Measurements from ENCODE around the gene VWA2.

DNA sequence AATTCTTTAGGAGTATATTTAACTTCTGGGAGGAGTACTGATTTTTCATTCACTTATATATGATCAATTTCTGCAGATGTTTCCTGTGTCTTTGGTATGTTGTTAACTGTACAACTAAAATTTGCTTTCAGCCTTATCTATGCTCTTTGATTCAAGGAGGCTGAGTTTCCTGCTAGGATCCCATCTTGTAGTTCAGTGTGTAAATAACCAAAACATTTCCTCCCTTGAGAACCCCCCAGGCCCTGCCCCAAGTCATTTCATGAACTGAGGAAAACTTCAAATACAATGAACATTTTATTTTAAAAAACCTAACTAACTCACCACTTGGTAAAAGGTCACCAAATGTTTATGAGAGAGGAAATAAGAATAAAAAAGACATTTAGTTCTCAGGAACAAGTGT lies 55.5 kb downstream of the VWA2 start:
- no peak for TF ChIP-seq POLR2A (IDR thresholded peaks at IDR 0.05)
- TF ChIP-seq, protein P1, sequence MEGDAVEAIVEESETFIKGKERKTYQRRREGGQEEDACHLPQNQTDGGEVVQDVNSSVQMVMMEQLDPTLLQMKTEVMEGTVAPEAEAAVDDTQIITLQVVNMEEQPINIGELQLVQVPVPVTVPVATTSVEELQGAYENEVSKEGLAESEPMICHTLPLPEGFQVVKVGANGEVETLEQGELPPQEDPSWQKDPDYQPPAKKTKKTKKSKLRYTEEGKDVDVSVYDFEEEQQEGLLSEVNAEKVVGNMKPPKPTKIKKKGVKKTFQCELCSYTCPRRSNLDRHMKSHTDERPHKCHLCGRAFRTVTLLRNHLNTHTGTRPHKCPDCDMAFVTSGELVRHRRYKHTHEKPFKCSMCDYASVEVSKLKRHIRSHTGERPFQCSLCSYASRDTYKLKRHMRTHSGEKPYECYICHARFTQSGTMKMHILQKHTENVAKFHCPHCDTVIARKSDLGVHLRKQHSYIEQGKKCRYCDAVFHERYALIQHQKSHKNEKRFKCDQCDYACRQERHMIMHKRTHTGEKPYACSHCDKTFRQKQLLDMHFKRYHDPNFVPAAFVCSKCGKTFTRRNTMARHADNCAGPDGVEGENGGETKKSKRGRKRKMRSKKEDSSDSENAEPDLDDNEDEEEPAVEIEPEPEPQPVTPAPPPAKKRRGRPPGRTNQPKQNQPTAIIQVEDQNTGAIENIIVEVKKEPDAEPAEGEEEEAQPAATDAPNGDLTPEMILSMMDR (IDR thresholded peaks at IDR 0.05), result no peak
